ENCODE results near the gene GLTP. TPM values are rescaled to one million over a fixed set of nuclear protein-coding genes. Genes with fewer than 3 reads are reported as not detected.

Gene GLTP
- total and polyA plus RNA-seq, 11 donors = 16.9 to 68.6 (median 25.1) TPM

DNA sequence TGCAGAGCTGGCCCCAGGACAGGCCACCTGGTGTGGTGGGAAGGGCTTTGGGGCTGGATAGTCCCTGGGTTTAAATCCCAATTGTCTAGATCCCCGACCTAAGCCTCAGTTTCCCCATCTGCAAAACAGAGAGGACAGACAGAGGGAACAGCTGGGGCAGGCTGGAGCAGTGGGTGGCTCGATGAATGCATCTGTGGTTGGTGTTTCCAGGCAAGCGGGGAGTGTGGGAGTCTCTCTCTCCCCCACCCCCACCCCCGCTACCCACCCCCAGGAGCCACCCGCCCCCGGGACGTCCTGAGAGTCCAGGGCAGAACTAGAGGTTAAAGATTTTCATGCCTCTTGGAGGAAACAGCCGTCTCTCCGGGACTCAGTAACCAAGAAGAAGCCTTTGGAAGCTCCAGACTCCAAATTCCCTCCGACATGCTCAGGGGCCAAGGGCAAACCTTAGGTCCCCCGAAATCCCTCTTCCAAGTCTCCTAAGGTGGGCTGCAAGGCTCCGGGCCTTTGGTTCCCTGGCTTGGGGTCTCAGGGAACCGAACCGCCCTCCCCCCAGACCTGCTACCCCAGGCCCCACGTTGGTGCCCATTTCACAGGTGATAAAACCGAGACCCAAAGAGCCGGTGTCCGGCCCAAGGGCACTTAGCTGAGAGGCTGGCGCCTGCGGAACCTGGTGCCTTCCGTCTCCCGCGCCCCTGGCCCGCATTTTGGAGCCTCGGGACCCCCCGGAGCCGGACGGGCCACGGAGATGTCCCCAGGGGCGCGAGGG lies 47.6 kb downstream of the GLTP start:
- ATAC-seq = no peak

GRCh38 chr12:109831929-109832328 lies 48.4 kb downstream of the GLTP start:
- H3K9me3 ChIP-seq = no peaks in the 10 kb centered on the region
- peaks cover 3 to 27% (median 10%) of the 10 kb centered on the region in 9 donors for H3K27me3 ChIP-seq
- no peaks in the 10 kb centered on the region for H3K36me3 ChIP-seq
- ATAC-seq (no peak), DNase-seq (no peak)
- H3K27ac ChIP-seq = no peak overlapping the region
- intact Hi-C loops (cut with DNase I) = no loop called here
- no peak overlapping the region for H3K4me3 ChIP-seq
- 77 to 85% (median 84%) methylated on average over 9 of the region's 9 CpGs for WGBS, 4 donors
- H3K4me1 ChIP-seq = peaks cover 0 to 46% (median 0%) of the 10 kb centered on the region in 12 donors
- no peak for TF ChIP-seq POLR2A (IDR thresholded peaks at IDR 0.05)

More for the DNA sequence above, 47.6 kb downstream of the GLTP start:
- 21 to 34% (median 29%) methylated on average over 20 to 31 of the region's 31 CpGs for WGBS, 4 donors
- intact Hi-C loops (cut with DNase I) = no loop called here
- DNase-seq = peak in 1 of 5 donors; percentile 42
- Histone ChIP-seq H3K36me3 (no peaks in the 10 kb centered on the region), H3K4me1 (peaks cover 0 to 40% (median 0%) of the 10 kb centered on the region in 12 donors), H3K27me3 (peaks cover 3 to 27% (median 10%) of the 10 kb centered on the region in 9 donors), H3K9me3 (no peaks in the 10 kb centered on the region), H3K4me3 (peak overlapping the region; percentile 25 to 67 (median 52)), H3K27ac (no peak overlapping the region)
- TF ChIP-seq CTCF (IDR thresholded peaks at IDR 0.05) (no peak), POLR2A (IDR thresholded peaks at IDR 0.05) (no peak)

DNA sequence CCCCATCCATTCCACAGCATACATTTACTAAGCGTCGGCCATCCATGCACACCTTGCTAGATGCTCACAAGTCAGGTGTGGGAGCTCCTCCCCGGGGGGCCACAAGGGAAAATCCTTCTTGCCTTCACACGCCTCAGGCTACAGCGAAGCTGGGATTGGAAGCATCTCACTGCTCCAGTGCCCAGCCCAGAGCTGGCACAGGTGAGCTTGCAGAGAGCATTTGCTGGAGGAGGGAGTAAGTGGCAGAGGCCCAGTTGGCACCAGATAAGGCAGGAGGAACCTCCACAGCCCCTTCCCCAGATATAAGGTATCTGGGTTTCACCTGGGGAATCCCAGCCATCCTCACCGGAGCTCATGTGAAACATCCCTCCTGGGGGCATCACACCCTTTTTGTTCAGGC lies 49.0 kb downstream of the GLTP start:
- H3K9me3 ChIP-seq = no peaks in the 10 kb centered on the region
- H3K4me3 ChIP-seq = no peak overlapping the region
- DNase-seq (no peak), ATAC-seq (no peak)
- 86 to 96% (median 92%) methylated on average over 6 of the region's 6 CpGs for WGBS, 4 donors
- no peaks in the 10 kb centered on the region for H3K36me3 ChIP-seq
- H3K27ac ChIP-seq = no peak overlapping the region
- H3K27me3 ChIP-seq = peaks cover 3 to 27% (median 10%) of the 10 kb centered on the region in 9 donors
- TF ChIP-seq POLR2A (IDR thresholded peaks at IDR 0.05) (no peak), CTCF (IDR thresholded peaks at IDR 0.05) (no peak)
- intact Hi-C loops (cut with DNase I) = no loop called here
- H3K4me1 ChIP-seq = peaks cover 0 to 46% (median 0%) of the 10 kb centered on the region in 12 donors

DNA sequence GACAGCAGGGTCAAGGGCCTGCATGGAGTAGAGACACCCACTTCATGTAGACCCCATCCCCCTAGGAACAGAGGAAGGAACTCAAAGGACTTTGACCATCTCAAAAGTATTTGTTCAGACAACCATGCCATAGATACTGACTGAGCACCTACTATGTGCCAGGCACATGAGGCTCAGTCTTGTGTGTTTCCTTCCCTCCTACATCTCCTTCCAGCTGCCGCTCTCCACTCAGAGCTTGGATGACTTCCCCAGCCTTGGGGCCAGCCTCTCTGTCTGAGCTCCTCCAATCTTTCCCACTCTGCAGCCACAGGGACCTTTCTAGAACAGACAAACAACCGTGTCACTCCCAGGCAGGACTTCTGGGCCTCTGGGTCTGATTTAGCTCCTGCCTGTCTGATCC lies 49.6 kb downstream of the GLTP start:
- no peaks in the 10 kb centered on the region for H3K36me3 ChIP-seq
- ATAC-seq = no peak
- no peak for TF ChIP-seq POLR2A (IDR thresholded peaks at IDR 0.05)
- no peak for TF ChIP-seq CTCF (IDR thresholded peaks at IDR 0.05)
- WGBS, 4 donors = 60 to 72% (median 66%) methylated on average over 2 of the region's 2 CpGs
- H3K4me1 ChIP-seq = peaks cover 0 to 46% (median 0%) of the 10 kb centered on the region in 12 donors
- H3K27ac ChIP-seq = no peak overlapping the region
- peaks cover 3 to 27% (median 10%) of the 10 kb centered on the region in 9 donors for H3K27me3 ChIP-seq
- intact Hi-C loops (cut with DNase I) = no loop called here
- no peaks in the 10 kb centered on the region for H3K9me3 ChIP-seq
- DNase-seq = no peak
- no peak overlapping the region for H3K4me3 ChIP-seq

Measured in heart left ventricle (tissue), 16 donors.